Fibroblast of skin of scalp (primary cell): ENCODE data around the gene SEMA4D.
"Not testable (repeated sequence)": the region's sequence is repeated elsewhere in the genome, so short reads cannot be mapped to it uniquely, and the experiment has no call there.

ENCODE experiments used
- DNase-seq: peaks from one replicate; pipeline ENCODE4 v3.0.0-alpha.2; 2013

SEMA4D gene

DNA sequence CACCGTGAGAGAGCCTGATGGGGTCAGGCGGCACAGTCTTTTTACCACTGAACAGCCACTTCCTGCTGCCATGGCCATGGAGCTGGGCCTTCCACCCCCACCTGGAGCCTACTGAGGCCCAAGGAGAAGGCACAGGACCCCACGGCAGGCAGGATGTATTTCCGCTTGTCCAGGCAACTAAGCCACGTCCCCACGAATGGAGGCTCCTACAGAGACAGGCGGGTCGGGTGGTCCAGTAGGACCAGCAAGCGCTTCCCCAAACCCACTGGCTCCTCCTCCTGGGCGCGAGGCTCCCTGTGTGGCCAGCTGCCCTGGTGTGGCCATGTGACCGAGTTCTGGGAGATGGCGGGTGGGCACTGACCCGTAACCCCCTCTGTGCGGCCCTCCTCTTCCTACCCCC lies 113.1 kb downstream of the SEMA4D start:
- DNase-seq, result no peak

DNA sequence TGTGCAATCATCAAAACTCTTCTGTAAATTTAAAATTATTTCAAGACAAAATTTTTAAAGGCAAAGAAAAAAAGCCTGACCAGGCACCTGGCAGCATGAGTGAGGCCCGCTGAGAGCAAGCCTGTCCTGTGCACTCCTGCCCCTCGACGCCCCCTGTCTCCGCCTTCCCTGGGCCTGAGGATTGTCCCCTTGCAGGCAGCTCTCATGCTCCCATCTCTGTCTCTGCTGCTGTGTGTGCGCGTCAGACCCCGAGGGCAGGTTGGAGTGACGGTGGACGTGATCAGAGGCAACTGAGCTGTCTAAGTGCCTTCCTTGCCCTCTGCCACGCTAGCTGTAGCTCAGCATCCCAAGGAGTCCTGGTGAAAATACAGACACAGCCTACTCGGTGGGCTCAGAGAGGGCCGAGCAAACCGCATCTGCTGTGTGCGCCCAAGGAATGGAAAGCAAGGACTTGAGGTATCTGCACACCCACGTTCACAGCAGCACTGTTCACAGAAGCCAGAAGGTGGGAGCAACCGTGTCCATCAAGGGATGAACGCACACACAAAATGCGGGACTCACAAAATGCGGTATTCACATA lies 114.1 kb downstream of the SEMA4D start:
- DNase-seq, result no peak

DNA sequence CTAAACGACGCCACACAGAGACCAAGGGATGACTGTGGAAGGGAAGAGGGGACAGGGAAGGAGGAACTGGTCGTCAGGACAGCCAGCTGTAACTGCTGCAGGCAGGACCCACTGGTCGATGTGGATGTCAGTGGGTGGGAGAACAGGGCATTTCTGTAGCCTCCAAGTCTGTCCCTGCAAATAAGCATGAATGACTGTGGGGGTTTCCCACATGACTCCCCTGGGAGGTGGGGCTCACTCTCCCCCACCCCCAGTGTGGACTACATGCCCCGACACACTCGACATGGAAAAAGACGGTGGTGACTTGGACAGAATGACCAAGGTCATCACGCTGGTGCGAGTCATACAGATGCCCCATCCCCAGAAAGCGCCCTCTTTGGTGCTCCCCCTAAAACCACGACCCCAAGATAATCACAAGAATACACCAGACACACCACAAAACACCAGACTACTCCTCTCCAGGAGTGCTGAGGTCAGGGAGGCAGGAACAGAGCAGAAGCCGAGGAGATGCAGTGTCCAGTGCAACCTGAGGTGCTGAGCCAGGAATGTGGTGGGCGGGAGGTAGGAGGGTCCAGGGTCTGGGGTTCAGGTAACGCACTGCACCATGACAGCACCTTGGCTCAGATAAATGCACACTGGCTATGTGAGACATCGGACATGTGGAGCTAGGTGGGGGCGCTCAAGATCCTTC lies 114.7 kb downstream of the SEMA4D start:
- DNase-seq, result no peak

DNA sequence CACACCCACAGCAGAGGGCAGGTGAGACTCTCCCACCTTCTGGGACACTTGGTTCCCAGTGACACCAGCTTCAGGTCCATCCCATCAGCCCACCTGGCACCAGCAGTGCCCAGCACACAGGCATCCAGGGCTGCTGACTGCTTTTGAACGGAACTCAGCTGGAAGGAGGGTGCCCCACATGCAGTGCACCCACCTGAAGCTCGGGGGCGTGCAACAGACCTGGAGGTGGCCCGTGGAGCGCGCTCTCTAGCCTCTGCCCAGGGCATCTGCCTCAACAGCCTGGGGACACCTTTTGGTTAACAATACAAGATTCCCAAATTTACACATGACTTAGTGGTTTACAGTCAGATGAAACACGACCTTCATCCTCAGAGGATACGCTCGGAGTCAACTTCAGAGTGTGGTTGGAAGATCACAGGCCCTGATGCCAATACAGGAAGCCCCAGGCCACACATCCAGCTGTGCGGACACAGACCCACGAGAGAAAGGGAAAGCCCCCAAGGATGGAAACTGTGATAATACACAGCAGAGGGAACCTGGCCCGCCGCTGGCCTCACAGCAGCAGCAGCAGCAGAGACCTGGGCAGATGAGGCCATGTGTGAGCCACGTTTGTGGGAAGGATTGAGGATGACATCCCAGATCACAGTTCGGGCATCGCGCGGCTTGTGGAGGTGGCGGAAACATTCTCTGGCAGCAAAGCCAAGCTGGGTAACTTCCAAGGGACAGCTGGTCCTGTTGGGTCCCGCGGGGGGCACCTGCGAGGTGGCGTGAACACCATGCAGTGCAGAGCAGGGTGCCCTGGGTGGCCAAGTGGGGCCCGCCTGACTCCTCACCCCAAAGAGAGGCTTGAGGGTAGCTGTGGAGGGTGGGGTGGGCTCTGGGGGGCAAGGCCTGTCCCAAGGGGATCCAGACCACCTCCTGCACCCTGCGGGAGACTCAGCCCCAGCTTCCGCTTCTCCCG lies 115.6 kb downstream of the SEMA4D start:
- no peak for DNase-seq

DNA sequence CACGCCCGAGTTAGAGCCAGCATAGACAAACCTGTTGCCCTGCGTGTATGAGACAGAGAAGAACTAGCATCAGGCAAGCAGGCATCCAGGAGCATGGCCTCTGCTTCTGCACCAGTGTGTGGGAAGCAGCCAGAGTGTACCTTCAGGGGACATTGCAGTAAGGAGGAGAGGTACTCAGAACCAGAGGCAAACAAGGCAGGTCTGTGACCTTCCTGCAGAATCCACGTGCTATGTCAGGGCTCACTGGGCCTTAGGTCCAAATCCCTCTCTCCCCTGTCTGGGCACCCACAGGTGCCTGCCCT lies 116.7 kb downstream of the SEMA4D start:
- no peak for DNase-seq

DNA sequence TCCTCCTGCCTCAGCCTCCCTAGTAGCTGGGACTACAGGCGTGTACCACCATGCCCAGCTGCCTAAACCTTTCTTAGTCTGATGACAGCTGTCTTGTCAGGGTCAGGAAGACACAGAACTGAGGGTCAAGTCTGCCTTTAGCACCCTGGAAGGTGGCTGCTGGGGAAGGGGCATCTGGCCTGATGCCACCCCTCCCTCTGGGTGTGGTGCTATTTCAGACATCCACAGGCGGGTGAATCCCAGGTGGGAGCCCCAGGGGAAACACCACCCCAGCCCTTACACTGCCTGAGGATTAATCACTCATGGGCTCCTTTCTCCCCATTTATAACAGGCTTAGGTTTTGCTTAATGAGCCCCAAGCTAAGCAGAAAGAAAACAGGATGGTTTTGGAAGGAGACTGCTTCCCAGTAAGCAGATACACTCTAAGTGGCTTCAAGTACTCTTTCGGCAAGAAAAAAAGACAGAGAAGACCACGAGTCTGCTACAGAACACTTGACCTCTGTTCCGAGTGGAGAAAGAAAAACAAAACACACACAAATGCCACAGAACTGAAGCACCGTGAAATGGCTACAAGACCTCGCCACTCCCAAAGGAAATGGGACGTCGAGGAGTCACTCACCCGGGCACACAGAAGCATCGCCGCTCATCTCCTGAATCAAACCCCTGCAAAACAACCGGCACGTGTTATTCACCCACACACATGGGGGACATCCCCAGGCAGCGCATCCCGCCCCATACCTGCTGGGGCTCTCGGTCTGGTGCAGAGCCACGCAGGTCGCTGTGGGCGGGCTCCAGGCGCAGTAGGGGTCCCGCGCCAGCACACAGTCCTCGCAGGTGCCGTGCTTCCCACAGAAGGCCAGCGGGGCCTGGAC lies 117.2 kb downstream of the SEMA4D start:
- no peak for DNase-seq

DNA sequence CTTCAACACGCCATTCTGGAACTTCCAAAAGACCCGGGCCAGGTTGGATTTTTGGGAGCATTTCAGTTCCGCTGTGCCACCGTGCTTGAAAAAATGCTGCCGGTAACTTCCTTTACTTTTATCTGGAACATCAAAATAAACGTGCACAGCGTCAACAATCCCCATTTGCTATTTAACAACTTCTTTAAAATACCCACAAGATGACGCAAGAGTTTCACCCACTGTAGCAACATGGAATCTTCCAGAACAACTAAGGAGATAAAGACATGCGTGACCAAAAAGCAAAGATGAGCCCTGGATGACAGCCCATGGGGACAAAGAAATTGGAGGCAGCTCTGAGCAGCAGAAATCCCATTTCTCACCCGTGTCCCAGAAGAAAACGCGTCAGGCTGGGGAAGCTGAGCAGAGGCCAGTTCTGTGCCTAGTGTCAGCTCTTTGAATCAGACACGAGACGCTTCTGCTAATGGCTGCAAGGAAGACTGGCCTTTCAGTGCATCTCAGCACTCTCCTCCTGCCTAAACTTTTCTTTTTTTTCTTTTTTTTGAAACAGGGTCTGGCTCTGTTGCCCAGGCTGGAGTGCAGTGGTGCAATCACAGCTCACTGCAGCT lies 118.3 kb downstream of the SEMA4D start:
- no peak for DNase-seq

DNA sequence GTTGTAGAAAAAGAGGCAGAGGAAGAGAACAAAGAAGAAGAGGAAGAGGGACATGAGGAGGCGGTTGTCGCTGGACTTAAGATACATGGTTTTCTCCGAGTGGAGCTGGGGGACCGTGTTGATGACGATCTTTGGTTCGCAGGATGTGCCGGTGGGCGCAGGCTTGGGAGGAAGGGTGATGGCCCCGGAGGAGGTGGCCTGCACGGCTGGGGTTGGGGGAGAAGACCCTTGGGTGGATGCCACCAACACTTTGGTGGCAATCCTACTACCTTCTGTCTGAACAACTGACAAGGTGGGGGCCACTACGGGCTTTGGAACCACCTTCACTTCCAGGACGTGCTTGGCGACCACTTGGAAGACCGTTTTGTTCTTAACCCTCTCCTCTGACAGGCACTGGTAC lies 118.9 kb downstream of the SEMA4D start:
- no peak for DNase-seq

DNA sequence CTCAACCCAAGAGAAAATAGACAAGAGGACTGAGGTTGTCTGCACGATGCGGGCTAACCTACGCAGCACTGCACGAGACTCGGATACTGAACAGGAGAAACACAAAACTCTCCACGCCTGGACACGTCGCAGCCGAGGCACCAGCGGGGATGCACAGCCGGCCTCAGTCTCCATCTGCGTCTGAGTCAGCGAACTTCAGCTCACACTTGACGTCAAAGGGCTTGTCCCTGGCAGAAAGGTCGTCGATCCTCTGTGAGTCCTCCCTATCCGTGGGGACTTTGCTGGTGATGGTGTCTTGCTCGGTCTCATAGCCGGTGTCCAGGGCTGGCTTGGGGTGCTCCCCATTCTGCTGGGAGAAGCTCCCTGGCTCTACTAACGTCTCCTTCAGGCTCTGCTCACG lies 119.4 kb downstream of the SEMA4D start:
- DNase-seq, result no peak

DNA sequence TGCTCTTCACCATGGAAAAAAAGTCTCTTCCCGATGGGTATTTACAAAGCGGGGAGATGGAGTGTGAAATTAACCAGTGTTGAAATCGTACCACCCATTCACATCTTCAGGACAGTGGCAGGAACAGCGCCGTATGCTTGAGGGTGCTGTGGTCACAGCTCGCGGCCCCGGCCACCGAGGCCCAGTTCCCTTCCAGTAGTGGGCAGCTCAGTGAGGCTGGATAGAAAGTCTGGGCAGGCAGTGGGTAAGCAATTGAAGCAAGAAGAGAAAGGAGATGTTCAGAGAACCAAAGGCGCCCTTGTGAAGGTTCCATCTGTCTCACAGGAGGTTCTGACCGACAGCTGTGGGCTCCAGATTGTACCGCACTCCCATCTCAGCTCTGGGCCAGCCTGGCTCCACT lies 120.5 kb downstream of the SEMA4D start:
- no peak for DNase-seq

DNA sequence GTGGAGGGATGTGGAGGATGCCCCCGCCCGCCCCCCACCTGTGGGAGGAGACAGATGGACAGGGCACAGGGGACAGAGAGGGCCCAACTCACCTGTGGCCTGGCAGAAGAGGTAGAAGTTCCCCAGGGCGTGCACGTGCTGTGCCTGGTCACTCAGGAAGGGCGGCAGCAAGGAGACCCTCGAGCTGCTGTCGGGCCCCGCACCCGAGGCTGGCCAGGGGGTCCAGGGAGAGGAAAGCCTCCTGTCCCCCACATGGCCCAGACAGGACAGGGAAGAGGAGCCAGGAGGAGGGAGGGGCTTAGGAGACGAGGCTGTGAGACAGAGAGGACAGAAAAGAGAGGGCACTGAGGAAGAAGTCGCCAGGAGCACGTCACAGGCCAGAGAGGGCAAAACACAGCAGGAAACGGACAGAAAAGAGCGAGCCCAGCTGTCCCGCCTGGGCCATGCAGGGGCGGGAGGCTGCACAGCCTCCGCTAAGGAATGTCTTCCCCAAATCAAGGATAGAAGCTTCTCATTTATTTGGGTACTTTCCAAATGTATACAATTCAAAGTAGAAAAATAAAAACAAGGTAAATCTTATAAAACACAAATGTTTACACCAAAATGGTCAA lies 121.1 kb downstream of the SEMA4D start:
- DNase-seq, result no peak

DNA sequence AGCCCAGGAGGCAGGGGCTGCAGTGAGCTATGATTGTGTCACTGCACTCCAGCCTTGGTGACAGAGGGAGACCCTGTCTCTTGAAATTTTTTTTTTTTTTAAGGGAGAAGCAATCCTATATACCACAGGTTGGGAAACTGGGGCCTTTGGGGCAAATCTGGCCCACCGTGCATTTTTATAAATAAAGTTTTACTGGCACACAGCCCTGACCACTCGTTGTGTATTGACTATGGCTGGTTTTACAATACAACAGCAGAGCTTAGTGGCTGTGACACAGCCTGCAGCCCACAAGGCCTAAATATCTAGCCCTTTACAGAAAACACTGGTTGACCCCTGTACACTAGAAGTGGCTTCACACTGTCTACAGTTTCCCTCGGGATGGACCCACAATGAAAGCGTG lies 121.6 kb downstream of the SEMA4D start:
- no peak for DNase-seq

DNA sequence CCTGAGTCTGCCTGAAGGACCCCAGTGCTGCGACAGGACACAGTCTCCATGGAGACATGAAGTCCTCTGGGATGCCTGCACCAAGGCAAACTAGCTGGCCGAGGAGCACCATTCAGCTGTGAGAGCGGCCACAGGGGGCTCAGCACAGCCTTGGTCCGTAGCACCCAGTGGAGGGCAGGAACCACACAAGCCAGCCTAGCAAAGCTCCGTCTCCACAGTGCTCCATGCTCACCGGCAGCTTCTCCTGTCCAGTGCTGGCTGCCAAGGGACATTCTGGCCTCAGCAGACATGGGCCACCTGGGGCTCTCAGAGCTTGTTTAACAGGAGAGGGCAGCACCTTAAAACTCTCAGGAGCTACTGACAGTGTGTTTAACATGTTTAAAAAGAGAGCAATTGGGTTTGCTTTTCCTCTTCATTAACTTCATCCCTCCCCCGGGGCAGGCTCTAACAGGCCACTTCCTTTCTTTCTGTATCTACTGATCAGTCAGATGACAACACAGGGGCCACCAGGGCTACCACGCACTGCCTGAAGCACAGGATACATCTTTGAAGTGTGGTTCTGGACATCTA lies 122.6 kb downstream of the SEMA4D start:
- no peak for DNase-seq

DNA sequence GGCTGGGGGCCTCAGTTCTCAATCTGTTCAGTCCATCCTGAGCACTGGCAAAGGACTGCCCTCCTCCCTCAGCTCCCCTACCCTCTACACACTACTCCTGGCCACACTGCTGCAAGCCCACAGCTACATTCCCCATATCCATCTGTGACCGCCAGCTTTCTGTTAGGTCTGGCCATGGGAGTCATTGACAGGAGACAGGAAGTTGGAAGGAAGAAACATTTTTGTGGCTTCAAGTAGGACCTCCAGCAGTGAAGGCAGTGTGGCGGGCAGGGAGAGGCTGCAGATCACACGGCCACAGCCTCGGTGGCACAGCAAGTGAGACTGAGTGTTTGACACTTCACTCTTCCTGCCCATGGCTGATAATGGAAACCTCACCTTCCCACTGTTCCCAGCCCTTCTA lies 123.7 kb downstream of the SEMA4D start:
- DNase-seq, result peak; percentile 88

DNA sequence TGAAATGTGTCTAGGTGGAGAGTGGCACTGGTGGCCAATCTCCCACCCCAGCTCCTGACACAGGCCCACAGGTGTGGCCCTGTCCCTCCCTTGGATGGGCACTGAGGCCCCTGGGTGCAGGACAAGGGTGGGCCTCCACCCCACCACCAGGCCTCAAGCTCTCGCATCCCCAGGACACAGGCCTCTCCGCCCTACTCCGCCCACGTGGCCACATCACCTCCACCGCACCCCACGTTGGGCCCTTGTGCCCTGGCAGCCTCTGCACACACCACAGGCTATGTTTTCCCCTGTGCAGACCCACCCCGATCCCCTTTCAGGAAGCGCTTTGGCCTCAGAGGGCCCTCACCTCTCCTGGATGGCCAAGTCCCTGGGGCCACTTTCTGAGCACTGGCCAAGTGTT lies 124.9 kb downstream of the SEMA4D start:
- no peak for DNase-seq

DNA sequence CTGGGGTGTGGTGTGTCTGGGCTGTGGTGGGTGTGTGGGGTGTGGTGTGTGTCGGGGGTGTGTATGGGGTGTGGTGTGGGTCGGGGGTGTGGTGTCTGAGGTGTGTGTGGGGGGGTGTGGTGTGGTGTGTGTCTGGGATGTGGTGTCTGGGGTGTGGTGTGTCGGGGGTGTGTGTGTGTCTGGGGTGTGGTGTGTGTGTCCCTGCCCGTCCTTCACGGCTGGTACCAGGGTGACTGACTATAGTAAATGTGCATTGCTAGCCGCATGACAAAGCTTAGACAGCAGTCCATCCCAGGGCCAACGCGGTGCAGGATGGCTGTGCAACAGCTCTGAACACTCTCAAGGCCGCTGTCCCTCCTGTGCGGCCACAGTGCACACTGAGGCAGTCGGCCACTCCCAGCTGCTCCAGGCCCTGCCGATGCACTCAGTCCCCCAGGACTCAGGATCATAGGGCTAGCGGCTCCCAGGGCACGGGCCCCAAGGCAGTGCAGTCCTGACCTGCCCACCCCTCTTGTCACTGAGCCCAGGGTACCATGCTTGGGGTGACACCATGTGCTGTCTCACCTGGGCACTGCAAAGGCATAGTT lies 125.6 kb downstream of the SEMA4D start:
- DNase-seq, result no peak

DNA sequence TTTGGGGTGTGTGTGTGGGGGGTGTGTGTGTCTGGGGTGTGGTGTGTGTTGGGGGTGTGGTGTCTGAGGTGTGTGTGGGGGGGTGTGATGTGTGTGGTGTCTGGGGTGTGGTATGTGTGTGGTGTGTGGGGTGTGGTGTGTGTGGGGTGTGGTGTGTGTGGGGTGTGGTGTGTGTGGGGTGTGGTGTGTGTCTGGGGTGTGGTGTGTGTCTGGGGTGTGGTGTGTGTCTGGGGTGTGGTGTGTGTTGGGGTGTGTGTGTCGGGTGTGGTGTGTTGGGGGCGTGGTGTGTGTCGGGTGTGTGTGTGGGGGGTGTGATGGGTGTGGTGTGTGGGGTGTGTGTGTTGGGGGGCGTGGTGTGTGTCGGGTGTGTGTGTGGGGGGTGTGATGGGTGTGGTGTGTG lies 126.1 kb downstream of the SEMA4D start:
- DNase-seq, result not testable (repeated sequence)

DNA sequence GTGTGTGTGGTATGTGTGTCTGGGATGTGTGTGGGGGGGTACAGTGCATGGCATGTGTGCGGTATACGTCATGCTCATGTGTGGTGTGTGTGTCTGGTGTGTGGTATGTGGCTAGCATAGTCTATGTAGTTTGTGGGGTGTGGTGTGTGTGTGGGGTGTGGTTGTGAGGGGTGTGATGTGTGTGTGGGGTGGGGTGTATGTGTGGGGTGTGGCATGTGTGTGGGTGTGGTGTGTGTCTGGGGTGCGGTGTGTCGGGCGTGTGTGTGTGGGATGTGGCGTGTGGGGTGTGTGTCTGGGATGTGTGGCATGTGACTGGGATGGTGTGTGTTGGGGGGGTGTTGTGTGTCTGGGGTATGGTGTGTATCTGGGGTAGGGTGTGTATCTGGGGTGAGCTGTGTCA lies 127.3 kb downstream of the SEMA4D start:
- DNase-seq, result no peak

DNA sequence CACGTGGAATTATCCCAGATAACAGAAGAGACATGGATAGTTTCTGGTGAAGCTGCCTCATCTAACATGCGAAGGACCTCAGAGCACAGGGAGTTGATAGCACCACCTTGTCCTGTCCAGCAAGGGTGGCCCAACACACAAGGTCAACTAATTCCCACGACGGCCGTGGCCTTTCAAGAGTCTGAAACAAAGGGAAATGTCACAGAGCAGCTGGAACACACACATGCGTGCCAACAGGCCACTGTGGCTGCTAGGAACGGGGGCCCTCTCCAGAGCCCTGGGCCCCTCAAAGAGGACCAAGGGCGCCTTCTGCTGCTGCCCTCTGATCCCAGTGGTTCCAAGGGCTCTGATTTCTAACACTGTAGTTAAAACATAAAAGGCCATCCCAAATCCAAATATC lies 128.9 kb downstream of the SEMA4D start:
- DNase-seq, result no peak

DNA sequence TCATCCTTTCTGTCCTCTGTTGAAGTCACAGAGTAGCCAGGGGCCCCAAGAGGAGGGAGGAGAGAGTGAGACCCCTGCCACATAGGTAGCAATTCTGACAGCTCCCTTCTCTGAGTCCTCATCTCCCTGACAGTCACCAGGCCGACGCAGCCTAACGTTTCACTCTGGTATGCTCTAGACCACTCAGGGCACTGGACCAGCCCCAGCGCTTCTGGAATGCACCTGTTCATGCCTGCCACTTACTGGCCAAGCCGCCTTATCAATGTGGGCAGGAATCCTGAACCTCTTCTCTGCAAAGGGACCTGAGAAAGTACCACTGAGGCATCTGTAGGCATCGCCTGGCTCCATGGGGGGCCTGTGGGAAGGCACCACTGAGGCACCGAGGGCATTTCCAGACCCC lies 129.4 kb downstream of the SEMA4D start:
- no peak for DNase-seq

DNA sequence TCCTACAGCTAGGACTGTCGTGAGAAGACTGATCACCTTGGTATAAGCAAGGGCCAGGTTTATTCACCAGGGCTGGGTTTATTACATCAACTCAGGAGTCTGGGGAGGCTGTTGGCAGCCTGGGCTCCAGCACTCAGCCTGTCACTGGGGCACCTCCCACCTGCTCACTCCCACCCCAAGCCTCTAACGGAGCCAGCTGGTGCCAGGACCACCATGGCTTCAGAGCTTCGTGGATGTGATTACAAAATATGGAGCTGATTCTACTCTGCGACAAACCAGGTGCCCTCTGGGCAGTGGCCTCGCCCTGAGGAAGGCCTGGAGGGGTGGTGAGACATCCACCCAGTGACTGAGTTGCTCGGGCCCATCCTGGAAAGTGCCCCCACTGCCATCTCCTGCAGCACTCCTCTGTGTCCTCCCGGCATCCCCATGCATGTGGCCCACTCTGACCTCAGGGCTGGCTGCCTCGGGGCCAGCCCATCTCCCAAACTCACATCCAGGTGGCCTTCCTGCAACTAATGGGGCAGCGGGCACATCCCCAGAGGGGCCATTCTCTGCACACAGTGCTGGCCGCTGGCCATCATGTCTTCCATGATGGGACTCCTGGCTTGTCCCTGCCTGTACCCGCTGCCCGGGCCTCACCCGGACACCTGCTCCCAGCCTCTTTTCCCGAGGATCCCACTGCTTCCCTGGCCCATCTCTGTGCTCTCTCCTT lies 130.0 kb downstream of the SEMA4D start:
- DNase-seq, result no peak
